HG03432 (cell line): ENCODE measurements around the gene TVP23A.
A peak's percentile ranks its signal among the peaks of the same experiment; 100 is the strongest.
"Not testable (repeated sequence)": the region's sequence is repeated elsewhere in the genome, so short reads cannot be mapped to it uniquely, and the experiment has no call there.

Experiments used
- ATAC-seq: cut with Tn5 transposase; IDR thresholded peaks from one replicate; pipeline ENCODE4 v1.9.1; 2021; ENCODE audit warnings: mild to moderate bottlenecking, moderate library complexity; ENCODE audit not compliant: unreplicated experiment

The TVP23A gene

DNA sequence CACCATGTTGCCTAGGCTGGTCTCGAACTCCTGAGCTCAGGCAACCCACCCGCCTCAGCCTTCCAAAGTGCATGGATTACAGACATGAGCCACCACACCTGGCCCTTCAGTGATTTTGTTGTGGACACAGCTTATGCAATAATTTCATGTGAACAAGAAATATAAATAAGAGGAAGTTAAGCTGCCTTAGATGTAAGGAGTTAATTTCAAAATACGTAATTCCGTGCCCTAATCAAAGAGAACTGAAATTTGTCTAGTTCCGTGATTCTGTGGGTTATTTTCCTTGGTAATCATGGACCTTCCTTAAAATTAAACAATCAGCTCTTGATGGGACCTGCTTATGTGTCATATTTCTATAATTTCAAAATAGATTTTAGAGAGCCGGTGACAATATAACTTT lies 11.9 kb downstream of the TVP23A start:
- ATAC-seq = no peak

DNA sequence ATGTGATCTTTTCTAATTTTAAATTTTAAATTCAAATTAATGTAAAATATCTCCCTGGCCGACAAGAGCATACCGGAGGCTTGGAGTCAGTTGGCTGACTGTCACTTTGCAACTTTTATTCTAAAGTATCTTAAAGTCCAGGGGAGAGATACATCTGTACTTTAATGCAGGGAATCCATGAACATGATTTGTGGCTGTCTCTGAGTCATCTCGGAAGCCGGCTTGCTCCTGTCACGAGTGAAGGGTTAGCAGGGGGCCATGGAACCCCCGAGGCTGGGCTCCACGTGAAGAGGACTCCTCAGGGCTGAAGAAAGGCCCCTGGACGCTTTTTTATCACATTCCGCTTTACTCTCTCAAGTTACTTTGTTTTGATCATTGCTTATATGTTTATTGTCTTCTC lies 13.3 kb downstream of the TVP23A start:
- no peak for ATAC-seq

DNA sequence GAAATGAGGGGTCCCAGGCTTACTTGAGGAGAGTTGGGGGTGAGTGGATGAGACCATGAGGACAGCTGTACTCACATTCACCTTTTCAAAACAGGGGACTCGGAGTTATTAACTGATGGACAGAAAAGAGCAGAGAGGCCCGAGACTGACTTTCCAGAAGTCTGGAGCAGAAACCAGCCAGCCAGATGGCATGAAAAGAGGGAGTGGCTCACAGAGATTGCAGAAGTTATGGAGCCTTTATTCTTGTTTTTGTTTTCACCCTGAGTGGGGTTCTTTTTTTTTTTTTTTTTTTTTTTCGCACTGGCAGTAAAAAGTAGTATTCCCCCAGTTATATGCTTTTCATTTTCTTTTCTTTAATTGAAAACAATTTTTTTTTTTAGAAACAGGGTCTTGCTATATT lies 18.9 kb downstream of the TVP23A start:
- no peak for ATAC-seq

DNA sequence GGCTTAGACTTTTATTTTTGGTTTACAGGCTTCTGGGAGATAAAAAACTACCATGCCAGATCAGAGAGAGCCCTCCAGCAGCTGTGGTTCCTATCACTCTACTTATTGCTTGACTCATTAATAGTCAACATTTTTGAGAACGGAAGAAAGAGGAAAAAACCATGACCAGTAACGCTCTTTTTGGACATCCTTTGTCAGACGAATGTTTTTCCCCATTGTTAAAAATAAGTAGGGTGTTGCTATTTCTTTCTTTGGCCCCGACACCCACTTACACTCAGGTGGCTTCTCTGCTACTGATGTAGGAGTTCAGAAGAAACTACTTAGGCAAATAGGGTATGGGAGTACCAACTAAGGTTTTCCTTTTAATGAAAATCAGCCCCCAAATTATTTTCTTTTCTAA lies 27.5 kb downstream of the TVP23A start:
- peak; percentile 55 for ATAC-seq

DNA sequence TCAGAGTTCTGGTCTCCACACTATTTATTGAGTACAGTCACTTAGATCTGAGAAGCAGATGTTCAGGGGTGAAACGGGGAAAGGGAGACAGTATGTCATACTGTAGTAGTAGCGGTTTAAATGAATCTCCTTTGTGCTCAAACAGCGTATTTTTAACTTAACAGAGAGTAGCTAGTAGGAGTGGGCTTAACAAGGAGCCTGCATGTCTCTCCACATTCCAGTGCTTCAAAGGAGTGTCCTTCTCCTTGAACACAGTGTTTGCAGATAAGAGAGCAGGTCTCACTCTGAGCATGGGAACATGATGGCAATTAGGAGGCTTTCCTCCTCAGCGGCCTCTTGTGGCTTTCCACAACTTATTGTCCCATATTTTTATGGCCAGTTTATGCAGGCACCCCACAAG lies 30.0 kb downstream of the TVP23A start:
- ATAC-seq = not testable (repeated sequence)

DNA sequence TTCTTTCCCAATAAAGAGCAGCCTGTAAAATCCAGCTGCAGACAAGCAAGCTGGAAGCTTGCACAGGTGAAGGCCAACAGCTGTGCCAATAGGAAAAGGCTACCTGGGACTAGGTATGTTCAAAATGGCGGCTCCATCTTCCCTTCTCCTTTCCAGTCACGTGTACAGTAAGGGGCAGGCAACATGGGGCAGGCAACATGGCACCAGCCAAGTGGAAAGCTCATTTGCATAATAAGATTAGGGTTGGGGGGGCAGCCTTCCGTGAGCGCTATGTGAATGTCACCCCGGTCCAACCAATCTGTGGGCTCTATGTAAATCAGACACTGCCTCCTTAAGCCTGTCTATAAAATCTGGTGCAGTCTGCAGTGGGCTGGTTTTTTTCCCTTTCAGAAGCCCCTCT lies 31.3 kb downstream of the TVP23A start:
- no peak for ATAC-seq

DNA sequence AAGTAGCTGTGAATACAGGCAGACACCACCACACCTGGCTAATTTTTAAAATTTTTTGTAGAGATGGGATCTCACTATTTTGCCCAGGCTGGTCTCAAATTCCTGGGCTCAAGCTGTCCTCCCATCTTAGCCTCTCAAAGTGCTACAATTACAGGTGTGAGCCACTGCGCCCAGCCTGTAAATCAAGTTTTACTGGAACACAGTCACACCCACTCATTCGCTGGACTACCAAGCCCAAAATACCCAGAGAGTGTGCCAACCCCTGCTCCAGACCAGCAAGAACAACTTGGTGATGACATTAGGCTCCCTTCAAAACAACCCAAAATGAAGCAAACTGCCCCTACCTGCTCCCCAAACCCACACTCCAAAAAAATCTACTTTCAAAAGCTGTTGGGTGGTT lies 36.0 kb downstream of the TVP23A start:
- no peak for ATAC-seq

DNA sequence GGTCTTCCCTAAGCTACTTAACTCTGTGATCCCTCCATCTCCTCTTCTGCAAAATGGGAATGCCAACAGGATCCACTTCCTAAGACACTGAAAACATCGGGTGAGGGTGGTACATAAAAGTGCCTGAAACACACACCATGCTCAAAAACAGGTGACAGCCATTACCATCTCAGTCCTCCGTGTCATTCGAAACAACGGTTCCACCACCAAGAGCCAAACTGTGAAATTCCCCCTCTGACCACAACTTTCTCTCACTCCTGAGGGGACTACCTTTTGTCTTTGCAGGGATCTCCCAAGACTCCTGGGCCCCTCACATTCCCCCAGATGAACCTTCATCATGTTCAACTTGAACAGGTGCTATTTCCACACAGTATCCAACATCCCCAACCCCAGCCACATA lies 38.0 kb downstream of the TVP23A start:
- no peak for ATAC-seq

DNA sequence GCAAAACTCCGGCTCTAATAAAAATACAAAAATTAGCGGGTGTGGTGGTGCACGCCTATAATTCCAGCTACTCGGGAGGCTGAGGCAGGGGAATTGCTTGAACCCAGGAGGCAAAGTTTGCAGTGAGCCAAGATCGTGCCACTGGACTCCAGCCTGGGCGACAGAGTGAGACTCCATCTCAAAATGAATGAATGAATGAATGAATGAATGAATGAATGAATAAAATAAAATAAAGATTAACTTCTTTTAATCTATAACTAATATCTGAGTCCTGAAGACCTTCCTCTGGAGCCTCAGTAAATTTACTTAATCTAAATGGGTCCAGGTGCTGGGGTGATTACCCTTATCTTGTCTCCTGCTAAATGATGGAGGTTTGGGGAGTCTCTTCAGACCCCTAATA lies 38.7 kb downstream of the TVP23A start:
- not testable (repeated sequence) for ATAC-seq

DNA sequence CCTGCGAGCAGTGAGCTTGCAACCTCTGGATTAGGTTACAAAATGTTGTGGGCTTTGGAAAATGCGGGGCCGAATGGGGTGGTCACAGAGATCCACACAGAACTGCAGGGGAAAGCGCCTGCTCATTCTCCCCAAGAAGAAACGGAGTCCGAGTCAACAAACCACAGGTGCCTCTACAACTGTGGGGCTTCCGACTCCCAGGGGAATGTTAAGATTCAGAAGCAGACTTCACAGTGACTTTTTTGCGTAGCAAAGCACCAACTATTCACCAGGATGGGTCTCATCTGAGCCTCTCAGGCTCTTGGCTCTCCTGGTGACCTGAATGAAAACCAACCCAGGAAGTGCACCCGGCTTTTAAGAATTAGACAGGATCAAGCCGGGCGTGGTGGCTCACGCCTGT lies 41.2 kb downstream of the TVP23A start:
- no peak for ATAC-seq

DNA sequence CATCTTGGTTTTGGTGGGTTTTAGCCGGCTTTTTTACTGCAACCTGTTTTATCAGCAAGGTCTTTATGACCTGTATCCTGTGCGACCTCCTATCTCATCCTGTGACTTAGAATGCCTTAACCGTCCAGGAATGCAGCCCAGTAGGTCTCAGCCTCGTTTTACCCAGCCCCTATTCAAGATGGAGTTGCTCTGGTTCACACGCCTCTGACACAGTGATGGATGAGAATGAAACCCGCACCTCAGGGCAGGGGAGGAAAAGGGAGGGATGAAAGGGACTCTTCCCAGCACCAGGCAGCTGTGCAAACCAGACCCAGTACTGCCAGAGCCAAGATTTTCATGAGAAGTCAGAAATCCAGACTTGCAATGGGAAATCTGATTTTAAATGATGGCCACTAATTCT lies 41.7 kb downstream of the TVP23A start:
- ATAC-seq = not testable (repeated sequence)

DNA sequence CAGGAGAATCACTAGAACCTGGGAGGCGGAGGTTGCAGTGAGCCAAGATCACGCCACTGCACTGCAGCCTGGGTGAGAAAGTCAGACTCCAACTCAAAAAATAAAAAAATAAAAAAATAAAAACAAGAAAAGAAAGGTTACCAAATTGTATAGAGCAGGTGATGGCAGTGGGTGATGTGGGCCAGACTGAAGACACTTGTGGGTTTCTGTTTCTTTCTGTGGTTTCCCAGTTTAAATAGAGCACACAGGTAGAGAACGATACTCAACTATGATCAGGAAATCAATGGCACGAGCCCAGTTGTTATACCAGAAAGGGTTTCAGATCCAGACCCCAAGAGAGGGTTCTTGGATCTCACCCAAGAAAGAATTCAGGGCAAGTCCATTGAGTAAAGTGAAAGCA lies 42.3 kb downstream of the TVP23A start:
- ATAC-seq = peak; percentile 85

DNA sequence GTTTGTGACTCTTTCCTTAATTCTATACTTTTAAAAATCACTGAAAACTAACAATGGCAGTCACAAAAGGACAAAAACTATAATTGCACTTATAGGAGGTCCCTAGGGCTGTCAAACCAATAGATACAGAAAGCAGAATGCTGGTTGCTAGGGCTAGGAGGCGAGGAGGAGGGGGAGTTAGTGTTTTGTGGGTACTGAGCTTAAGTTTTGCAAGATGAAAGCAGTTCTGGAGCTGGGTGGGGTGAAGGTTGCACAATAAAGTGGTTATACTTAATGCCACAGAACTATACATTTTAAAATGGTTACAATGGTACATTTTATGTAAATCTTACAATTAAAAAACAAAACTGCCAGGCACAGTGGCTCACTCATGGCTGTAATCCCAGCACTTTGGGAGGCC lies 47.7 kb downstream of the TVP23A start:
- ATAC-seq = no peak

DNA sequence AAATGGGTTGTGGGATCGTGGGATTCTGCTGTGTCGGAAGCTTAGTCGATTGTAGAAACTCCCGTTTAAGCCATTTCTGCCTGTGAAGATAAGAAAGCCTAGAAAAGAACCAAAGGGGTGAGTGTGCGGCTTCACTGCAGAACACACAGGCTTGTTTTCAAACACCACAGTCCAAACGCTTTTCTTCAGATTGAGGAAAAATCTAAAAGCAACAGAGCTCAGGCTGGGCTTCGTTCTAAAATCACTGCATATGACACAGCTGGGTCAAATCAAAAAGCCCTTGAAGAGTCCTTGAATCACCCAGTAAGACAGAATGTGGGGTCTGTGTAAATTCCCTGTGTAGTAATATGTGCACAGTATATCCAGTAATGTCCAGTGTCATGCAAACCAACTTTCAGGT lies 49.2 kb downstream of the TVP23A start:
- no peak for ATAC-seq

DNA sequence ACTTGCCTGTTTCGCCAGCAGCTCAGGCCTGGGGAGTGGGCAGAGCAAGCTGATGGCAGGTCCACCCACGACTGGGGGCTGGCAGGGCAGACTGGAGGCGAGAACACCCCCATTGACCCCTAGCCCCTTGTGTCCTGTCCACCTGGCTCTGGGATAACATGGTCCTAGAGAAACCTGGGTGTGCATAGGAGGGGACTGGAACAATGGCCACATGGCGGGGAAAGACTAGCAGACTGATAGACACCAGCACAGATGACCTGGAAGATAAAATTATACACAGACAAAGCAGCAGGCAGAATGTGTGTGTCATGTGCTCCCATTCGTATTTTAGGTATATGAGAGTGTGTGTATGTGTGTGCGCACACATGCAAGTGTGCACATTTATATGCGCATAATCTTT lies 51.5 kb downstream of the TVP23A start:
- no peak for ATAC-seq

DNA sequence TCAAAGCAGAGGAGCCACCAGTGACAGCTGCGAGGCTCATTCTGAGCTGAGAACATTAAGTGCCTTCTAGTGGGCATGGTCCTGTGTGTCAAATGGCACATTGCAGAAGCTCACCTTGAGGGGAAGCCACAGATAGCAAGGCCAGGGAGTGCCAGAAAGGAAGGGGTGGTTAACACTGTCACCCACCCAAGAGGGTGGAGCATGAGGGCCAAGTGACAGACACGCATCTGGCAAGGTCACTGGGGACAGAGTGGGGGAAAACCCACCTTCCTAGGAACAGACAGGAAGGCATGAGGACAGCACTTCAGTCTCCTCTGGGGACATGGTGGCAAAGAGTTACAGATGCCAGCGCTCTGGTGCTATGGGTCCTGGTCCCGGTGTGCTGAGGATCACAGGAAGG lies 52.8 kb downstream of the TVP23A start:
- peak; percentile 77 for ATAC-seq

DNA sequence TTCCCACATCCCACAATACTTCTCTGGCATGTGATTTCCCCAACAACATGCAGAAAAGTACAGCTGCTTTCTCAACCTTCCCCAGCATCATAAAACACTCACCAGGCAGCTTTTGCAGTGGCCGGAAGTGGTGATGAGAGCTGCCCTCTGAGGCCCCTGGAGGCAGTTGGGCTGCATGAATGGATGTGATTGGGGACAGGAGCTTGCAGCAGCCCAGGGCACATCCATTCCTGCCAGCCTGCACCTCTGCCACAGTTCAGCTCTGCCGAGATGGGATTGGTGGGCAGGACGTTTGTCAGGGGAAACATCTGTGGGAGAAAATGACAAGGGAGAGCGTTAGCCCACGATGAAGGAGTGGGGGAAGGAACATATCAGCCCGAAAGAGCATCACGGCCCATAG lies 55.1 kb downstream of the TVP23A start:
- no peak for ATAC-seq

DNA sequence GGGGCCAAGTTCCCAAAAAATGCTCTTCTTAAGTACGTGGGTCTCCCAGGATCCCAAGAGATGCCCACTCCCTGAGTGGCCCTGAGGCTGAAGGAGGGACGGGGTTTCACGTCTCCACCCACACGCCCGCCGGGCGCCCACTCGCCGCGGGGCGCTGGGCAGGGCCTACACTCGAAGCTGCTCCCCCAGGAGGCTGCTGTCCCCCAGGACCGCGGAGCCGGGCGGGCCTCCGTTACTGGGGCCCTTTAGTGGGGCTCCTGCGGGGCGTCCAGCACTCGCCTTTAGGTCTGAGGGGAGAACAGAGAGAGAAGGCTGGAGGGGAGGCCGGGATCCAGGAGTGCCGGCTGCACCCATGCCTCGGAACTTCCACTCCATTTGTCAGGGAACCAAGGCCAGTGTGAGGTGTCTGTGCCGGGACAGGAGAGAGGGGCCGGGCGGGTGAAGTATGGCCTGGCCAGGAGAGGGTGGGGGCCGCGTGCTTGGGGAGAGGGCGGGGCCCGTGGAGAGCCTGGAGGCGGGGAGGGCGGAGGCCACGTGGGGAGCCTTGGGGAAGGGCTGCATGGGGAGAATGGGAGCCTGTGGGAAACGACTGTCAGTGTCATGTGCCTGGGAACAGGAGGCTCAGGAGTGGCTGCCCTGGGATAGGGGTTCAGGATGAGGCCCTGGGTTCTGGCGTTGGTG lies 56.1 kb downstream of the TVP23A start:
- no peak for ATAC-seq

DNA sequence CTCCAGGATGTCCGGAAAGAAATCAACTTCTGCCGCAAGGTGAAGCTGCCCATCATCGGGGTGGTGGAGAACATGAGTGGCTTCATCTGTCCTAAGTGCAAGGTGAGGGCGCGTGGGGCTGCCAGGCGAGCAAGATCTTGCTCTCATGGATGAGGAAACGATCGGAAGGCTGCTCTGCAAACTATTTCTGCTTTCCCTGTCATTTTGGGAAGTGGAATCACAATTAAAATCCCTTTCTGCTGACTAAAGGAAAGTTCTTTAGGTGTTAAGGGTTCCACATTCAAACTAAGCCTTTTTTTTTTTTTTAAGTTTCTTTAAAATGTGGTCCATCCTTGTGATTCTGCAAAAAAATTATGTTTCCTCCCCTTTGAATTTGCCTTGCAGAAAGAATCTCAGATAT lies 57.2 kb downstream of the TVP23A start:
- no peak for ATAC-seq

DNA sequence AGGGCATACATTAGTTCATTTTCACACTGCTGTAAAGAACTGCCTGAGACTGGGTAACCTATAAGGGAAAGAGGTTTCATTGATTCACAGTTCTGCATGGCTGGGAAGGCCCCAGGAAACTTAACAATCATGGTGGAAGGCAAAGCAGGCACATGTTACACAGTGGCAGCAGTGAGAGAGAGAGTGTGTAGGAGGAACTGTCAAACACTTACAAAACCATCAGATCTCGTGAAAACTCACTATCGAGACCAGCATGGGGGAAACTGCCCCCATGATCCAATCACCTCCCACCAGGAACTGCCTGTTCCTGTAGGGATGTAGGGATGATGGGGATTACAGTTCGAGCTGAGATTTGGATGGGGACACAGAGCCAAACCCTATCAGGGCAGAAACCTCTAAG lies 57.7 kb downstream of the TVP23A start:
- ATAC-seq = no peak

DNA sequence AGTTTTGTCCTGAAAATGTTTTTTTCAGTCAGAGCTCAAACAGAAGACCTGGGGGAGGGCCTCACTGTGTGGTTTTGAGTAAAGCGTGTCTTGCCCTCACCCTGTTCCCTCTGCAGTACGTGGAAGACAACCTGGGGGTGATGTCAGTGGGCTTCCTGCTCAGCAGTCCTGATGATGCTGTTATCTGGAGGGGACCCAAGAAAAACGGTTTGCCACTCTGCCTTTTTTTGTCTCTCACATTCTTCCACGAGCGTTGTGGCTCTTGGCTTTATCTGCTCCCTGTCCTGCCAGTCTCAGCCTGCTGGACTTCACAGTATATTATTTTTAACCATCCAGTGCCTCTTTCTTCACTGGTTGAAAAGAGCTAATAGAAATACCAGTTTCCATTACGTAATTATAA lies 62.0 kb downstream of the TVP23A start:
- no peak for ATAC-seq

DNA sequence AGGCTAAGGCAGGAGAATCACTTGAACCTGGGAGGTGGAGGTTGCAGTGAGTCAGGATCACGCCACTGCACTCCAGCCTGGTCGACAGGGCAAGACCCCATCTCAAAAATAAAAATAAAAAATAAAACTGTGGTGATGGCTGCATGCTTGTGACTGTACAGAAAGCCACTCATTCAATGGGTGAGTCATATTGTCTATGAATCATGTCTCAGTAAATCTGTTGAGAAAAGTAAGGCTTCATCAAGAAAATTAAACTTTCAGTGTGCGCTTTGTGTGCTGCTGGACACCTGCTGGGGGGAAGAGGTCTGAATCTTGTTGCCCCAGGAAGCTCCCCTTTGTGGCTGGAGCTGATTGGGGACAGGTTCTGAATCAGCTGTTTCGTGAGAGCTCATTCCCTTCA lies 63.7 kb downstream of the TVP23A start:
- no peak for ATAC-seq

DNA sequence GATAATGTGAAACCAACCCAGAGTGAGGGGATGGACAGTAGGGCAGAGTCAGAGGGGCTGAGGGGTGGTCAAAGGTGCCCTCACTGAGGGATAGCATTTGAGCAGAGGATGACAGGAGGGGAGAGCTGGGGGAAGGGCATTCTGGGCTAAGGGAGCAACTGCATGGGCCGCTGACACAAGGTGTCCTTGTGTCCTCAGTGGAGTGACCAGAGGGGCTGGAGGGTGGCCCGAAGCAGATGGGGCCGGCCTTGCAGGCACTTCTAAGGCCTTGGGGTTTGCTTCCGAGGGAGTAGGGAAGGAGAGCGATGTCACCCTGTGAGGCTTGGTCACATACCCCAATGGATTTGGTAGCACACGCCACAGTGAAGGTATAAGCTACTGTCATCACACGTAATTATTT lies 64.9 kb downstream of the TVP23A start:
- no peak for ATAC-seq
